ENCODE measurements around the gene MAG.

DNA sequence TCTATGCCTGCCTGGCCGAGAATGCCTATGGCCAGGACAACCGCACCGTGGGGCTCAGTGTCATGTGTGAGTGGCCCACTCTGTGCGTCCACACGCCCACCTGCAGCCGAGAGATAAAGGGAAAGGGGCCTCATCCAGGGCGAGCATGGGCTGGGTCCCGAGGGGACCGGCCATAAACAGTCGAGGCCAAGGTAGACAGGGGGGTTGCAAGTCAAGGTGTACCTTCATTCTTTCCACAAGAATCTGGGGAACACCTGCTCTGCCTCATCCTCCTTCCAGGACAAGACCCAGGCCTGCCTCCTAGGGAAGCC is 8.3 kb downstream of the MAG start:
- TF ChIP-seq POLR2A (IDR thresholded peaks at IDR 0.05) (no peak), POLR2AphosphoS5 (IDR thresholded peaks at IDR 0.05) (no peak)
- TF ChIP-seq, protein P1, sequence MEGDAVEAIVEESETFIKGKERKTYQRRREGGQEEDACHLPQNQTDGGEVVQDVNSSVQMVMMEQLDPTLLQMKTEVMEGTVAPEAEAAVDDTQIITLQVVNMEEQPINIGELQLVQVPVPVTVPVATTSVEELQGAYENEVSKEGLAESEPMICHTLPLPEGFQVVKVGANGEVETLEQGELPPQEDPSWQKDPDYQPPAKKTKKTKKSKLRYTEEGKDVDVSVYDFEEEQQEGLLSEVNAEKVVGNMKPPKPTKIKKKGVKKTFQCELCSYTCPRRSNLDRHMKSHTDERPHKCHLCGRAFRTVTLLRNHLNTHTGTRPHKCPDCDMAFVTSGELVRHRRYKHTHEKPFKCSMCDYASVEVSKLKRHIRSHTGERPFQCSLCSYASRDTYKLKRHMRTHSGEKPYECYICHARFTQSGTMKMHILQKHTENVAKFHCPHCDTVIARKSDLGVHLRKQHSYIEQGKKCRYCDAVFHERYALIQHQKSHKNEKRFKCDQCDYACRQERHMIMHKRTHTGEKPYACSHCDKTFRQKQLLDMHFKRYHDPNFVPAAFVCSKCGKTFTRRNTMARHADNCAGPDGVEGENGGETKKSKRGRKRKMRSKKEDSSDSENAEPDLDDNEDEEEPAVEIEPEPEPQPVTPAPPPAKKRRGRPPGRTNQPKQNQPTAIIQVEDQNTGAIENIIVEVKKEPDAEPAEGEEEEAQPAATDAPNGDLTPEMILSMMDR (IDR thresholded peaks at IDR 0.05) = no peak
